Measurements from ENCODE around the gene GCKR. TPM values are rescaled to one million over a fixed set of nuclear protein-coding genes. Genes with fewer than 3 reads are reported as not detected.

The GCKR gene
- total RNA-seq (2014; rRNA removed): 0.11 and 0.32 TPM in 2 replicates
- 0.30 TPM for polyA plus RNA-seq (2012)

GRCh38 chr2:27496357-27497287, at the start of gene GCKR:
GCKR (plus strand) TSS chr2:27496839; CDS start chr2:27496905, 66 bp downstream.
- DNase-seq (ENCODE audit: low read depth): peak; percentile 35

- no peak for DNase-seq (ENCODE audit: low read depth)
Observed at GRCh38 chr2:27448381-27448780, 48.3 kb upstream of the GCKR start.

GRCh38 chr2:27451095-27451494, 45.5 kb upstream of the GCKR start:
- no peak for DNase-seq (ENCODE audit: low read depth)

GRCh38 chr2:27453968-27454367, 42.7 kb upstream of the GCKR start:
- no peak for DNase-seq (ENCODE audit: low read depth)

GRCh38 chr2:27461118-27461517, 35.5 kb upstream of the GCKR start:
- DNase-seq (ENCODE audit: low read depth): no peak

GRCh38 chr2:27464443-27464842, 32.2 kb upstream of the GCKR start:
- DNase-seq (ENCODE audit: low read depth): no peak

GRCh38 chr2:27471961-27472360, 24.7 kb upstream of the GCKR start:
- DNase-seq (ENCODE audit: low read depth): no peak

GRCh38 chr2:27485496-27485895, 11.1 kb upstream of the GCKR start:
- DNase-seq (ENCODE audit: low read depth): no peak

- no peak for DNase-seq (ENCODE audit: low read depth)
Observed at GRCh38 chr2:27489118-27489497, 7.5 kb upstream of the GCKR start.

GRCh38 chr2:27489498-27490397, 6.9 kb upstream of the GCKR start, which contains the start of gene IFT172:
IFT172 (minus strand) TSS chr2:27489743; CDS start chr2:27489653, 90 bp downstream.
- DNase-seq (ENCODE audit: low read depth): peak; percentile 89

GRCh38 chr2:27492557-27492956, 4.1 kb upstream of the GCKR start:
- DNase-seq (ENCODE audit: low read depth): no peak

GRCh38 chr2:27493948-27494283, 2.7 kb upstream of the GCKR start:
- no peak for DNase-seq (ENCODE audit: low read depth)

- DNase-seq (ENCODE audit: low read depth): peak; percentile 16
Observed at GRCh38 chr2:27494284-27494943, 2.2 kb upstream of the GCKR start.

GRCh38 chr2:27494944-27495554, 1.6 kb upstream of the GCKR start, which contains the start of gene FNDC4:
FNDC4 (minus strand) TSS chr2:27495200; CDS start chr2:27494679, 521 bp downstream.
- DNase-seq (ENCODE audit: low read depth): no peak

GRCh38 chr2:27495840-27496356, 741 bp upstream of the GCKR start:
- no peak for DNase-seq (ENCODE audit: low read depth)

- no peak for DNase-seq (ENCODE audit: low read depth)
Observed at GRCh38 chr2:27497288-27497627, 619 bp downstream of the GCKR start.

GRCh38 chr2:27498975-27499374, 2.3 kb downstream of the GCKR start:
- no peak for DNase-seq (ENCODE audit: low read depth)

GRCh38 chr2:27501042-27501441, 4.4 kb downstream of the GCKR start:
- peak; percentile 17 for DNase-seq (ENCODE audit: low read depth)

- DNase-seq (ENCODE audit: low read depth): peak; percentile 62
Observed at GRCh38 chr2:27502142-27502541, 5.5 kb downstream of the GCKR start.

- no peak for DNase-seq (ENCODE audit: low read depth)
Observed at GRCh38 chr2:27506587-27506986, 9.9 kb downstream of the GCKR start.

GRCh38 chr2:27507293-27507692, 10.7 kb downstream of the GCKR start:
- DNase-seq (ENCODE audit: low read depth): no peak

Measured in LHCN-M2 (cell line).